Measurements from ENCODE around the gene FANCM. TPM values are rescaled to one million over a fixed set of nuclear protein-coding genes. Genes with fewer than 3 reads are reported as not detected.

Gene FANCM
- total and polyA plus RNA-seq, 9 of the 15 experiments (the other 6 are each of a cell fraction or from before 2014, with no cell fraction given), result 5.1 to 14.4 (median 6.2) TPM

- no peak for TF ChIP-seq ZNF584 (CRISPR knock-in tag; IDR thresholded peaks at IDR 0.05; ENCODE audit: low read depth)
- no peak for TF ChIP-seq KDM1A (IDR thresholded peaks at IDR 0.05)
- TF ChIP-seq ZNF609 (CRISPR knock-in tag; IDR thresholded peaks at IDR 0.05; ENCODE audit: borderline replicate concordance), result no peak
- TF ChIP-seq ZNF239 (CRISPR knock-in tag; IDR thresholded peaks at IDR 0.05), result no peak
These were observed 45.9 kb upstream of the FANCM start (continued) for GRCh38 chr14:45089813-45090212.

- H3K9me3 ChIP-seq (replicated peaks; ENCODE audit: control insufficient read depth, insufficient read depth, low read depth, low read length), result no peaks in the 10 kb centered on the region
- H2AFZ ChIP-seq (ENCODE audit: low read depth, low read length), result no peak overlapping the region
- CTCF ChIA-PET (ENCODE audit: low intra/inter-chr PET ratio), result no interaction called here
- H3K9ac ChIP-seq (ENCODE audit: insufficient read depth in 1 of 2, low read depth in 2 of 2, low read length in 2 of 2), result no peak overlapping the region
- DNase-seq (ENCODE audit: extremely low read depth in 1 of 4, low spot score in 3 of 4) (no peak), ATAC-seq (no peak), FAIRE-seq (no peak)
- H3K36me3 ChIP-seq (ENCODE audit: control insufficient read depth, insufficient read depth, low read length), result peaks cover 33% of the 10 kb centered on the region
- peaks cover 84% of the 10 kb centered on the region for H3K79me2 ChIP-seq (ENCODE audit: control insufficient read depth, insufficient read depth, low read length)
- BruUV-seq (replicated peaks), result no TSS peak
- H3K9me1 ChIP-seq (ENCODE audit: control insufficient read depth, insufficient read depth, low read length), result no peaks in the 10 kb centered on the region
- H3K4me1 ChIP-seq (replicated peaks in 1 of 2; ENCODE audit: control insufficient read depth in 2 of 2, insufficient read depth in 2 of 2, low read length in 2 of 2), result no peaks in the 10 kb centered on the region; a peak in 2 of 5 replicates
- TF ChIP-seq ARID4B (CRISPR knock-in tag; IDR thresholded peaks at IDR 0.05) (no peak), L3MBTL2 (IDR thresholded peaks at IDR 0.05) (no peak), ZNF639 (CRISPR knock-in tag; conservative IDR thresholded peaks at IDR 0.05 in 1 of 2, IDR thresholded peaks at IDR 0.05 in 1 of 2) (no peak), HNRNPLL (IDR thresholded peaks at IDR 0.05; ENCODE audit: low read depth, low read length, poor library complexity, severe bottlenecking) (no peak), TRIM28 (IDR thresholded peaks at IDR 0.05) (no peak), BRF1 (IDR thresholded peaks at IDR 0.05; ENCODE audit: borderline replicate concordance, extremely low read depth, insufficient read length) (no peak)
- POLR2A ChIA-PET, result no interaction called here
- intact Hi-C loops (cut with micrococcal nuclease) (no loop called here), in situ Hi-C loops (cut with MboI) (no loop called here)
- WGBS (ENCODE audit: insufficient coverage, low coverage, missing lambda C conversion rate), result 96% methylated on average over 2 of the region's 2 CpGs
- no peaks in the 10 kb centered on the region for H3K27me3 ChIP-seq (ENCODE audit: control insufficient read depth in 2 of 2, insufficient read depth in 2 of 2, low read length in 2 of 2)
- no peak overlapping the region for H3K4me3 ChIP-seq
- no peak overlapping the region for H3K27ac ChIP-seq (ENCODE audit: extremely low read depth, low read depth, low read length)
- no peak overlapping the region for H3K4me2 ChIP-seq (ENCODE audit: insufficient read depth, low read length)
- H4K20me1 ChIP-seq (replicated peaks; ENCODE audit: control insufficient read depth, insufficient read depth, low read length), result peaks cover 6% of the 10 kb centered on the region
These were observed 44.0 kb upstream of the FANCM start for GRCh38 chr14:45091710-45092109.
